Neutrophil (primary cell): ENCODE measurements around the gene LPIN1.

Experiments used
- H3K27ac ChIP-seq: fragments of 200-600 bp; sonication (generic); 2 replicates; pipeline ENCODE4 v1.5.1; 2016; ENCODE audit warnings: mild to moderate bottlenecking, moderate library complexity
- H3K27me3 ChIP-seq: fragments of 200-600 bp; sonication (generic); 2 replicates; pipeline ENCODE4 v1.6.0; 2016; ENCODE audit warnings: mild to moderate bottlenecking
- H3K36me3 ChIP-seq: fragments of 200-600 bp; sonication (generic); 2 replicates; pipeline ENCODE4 v1.5.1; 2017
- H3K4me1 ChIP-seq, 2 experiments: fragments of 200-600 bp in 1 of 2; sonication (generic) in 1 of 2; 1 replicate in 1 of 2; 2 replicates in 1 of 2; pipeline versions ENCODE4 v1.5.1 to v1.6.1; 2013 to 2016; ENCODE audit warnings: low read depth in 1 of 2, low read length in 1 of 2, mild to moderate bottlenecking in 1 of 2, moderate library complexity in 1 of 2; ENCODE audit not compliant: control insufficient read depth in 1 of 2, insufficient read depth in 1 of 2
- H3K4me3 ChIP-seq, 2 experiments: fragments of 200-600 bp in 1 of 2; sonication (generic) in 1 of 2; 1 replicate in 1 of 2; 2 replicates in 1 of 2; pipeline ENCODE4 v1.5.1; 2013 to 2016; ENCODE audit warnings: low read depth in 1 of 2, low read length in 1 of 2, mild to moderate bottlenecking in 1 of 2, moderate library complexity in 1 of 2
- H3K9me3 ChIP-seq: fragments of 200-600 bp; sonication (generic); 2 replicates; pipeline ENCODE4 v1.5.1; 2016
- TF ChIP-seq, protein P1 (sequence below): fragments of 200-600 bp; sonication (generic); IDR thresholded peaks from 2 replicates; pipeline ENCODE4 v1.5.1; 2016; ENCODE audit warnings: antibody characterized with exemption

The LPIN1 gene

DNA sequence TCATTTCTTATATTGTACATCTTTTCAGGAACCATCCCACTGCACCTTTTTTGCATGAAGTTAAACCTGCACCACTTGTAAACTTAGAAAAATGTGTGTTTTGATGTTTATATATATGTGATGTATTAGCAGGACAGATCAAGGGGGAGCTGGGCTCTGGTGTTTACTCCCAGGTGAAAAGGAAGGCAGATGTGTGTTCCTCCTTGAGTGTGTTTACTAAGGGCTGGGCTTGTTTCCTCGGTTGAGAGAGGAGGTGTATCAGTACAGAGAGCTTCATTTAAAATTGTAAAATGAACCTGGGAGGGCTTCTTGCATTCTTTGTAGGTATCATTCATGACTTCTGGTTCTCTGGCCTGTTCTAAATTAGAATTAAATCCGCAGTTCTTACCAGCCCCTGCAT, 14.8 kb downstream of the LPIN1 start:
- peaks cover 0 to 4% of the 10 kb centered on the region in 2 experiments for H3K4me1 ChIP-seq
- TF ChIP-seq, protein P1, sequence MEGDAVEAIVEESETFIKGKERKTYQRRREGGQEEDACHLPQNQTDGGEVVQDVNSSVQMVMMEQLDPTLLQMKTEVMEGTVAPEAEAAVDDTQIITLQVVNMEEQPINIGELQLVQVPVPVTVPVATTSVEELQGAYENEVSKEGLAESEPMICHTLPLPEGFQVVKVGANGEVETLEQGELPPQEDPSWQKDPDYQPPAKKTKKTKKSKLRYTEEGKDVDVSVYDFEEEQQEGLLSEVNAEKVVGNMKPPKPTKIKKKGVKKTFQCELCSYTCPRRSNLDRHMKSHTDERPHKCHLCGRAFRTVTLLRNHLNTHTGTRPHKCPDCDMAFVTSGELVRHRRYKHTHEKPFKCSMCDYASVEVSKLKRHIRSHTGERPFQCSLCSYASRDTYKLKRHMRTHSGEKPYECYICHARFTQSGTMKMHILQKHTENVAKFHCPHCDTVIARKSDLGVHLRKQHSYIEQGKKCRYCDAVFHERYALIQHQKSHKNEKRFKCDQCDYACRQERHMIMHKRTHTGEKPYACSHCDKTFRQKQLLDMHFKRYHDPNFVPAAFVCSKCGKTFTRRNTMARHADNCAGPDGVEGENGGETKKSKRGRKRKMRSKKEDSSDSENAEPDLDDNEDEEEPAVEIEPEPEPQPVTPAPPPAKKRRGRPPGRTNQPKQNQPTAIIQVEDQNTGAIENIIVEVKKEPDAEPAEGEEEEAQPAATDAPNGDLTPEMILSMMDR: no peak

DNA sequence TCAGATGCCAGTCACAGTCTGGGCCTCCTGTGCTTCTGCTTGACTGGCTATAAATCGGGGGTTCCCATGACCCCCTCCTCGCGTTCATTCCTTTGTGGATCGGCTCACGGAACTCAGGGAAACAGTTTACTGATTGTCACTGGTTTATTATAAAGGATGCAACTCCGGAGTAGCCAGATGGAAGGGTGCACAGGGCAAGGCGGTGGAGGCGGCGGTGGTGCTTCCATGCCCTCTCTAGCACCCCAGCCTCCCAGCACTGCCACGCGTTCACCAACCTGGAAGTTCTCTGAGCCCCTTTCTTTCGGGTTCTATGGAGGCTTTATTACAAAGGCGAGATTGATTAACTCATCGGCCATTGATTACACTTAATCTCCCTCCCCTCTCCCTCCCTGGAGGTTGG, 15.6 kb downstream of the LPIN1 start:
- TF ChIP-seq, protein P1: no peak
- peaks cover 0 to 4% of the 10 kb centered on the region in 2 experiments for H3K4me1 ChIP-seq
- H3K27ac ChIP-seq: no peak overlapping the region
- H3K4me3 ChIP-seq: no peak overlapping the region
- no peaks in the 10 kb centered on the region for H3K9me3 ChIP-seq
- no peaks in the 10 kb centered on the region for H3K36me3 ChIP-seq
- H3K27me3 ChIP-seq: no peaks in the 10 kb centered on the region

More for the DNA sequence above, 14.8 kb downstream of the LPIN1 start:
- no peak overlapping the region for H3K4me3 ChIP-seq
- H3K27me3 ChIP-seq: no peaks in the 10 kb centered on the region
- no peaks in the 10 kb centered on the region for H3K36me3 ChIP-seq
- H3K27ac ChIP-seq: no peak overlapping the region
- H3K9me3 ChIP-seq: no peaks in the 10 kb centered on the region

DNA sequence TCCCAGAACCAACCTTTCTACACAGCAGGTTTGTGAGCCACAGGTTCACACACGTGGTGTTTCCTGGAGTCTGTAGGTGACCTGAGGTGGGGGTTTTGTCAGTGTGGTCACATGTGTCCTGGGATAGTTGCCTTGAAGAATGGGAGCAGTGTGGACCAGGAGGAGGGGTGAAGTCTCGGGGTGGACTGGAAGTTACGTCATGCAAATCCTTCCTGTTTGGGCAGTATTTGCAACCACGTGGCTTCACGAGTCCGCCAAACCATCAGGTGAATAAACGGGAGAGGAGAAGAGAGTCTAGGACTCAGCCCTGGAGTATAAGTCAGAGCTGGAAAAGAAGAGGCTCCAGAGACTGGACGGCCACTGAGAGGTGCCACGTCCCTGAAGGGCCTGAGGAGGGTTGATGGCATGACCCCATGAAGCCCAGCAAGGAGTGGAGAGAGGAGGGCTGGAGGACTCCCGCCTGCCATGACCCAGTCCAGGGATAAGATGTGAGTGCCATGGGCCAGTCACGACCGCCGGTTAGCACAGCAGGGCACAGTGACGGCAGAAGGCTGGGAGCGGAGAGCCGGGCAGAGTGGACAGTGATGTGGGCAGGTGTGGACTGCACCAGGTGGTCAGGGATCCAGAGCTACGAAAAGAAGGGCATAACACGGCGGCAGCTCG, 16.5 kb downstream of the LPIN1 start:
- peaks cover 0 to 4% of the 10 kb centered on the region in 2 experiments for H3K4me1 ChIP-seq
- H3K4me3 ChIP-seq: no peak overlapping the region
- TF ChIP-seq, protein P1: no peak
- H3K9me3 ChIP-seq: no peaks in the 10 kb centered on the region
- no peaks in the 10 kb centered on the region for H3K27me3 ChIP-seq
- H3K27ac ChIP-seq: no peak overlapping the region
- no peaks in the 10 kb centered on the region for H3K36me3 ChIP-seq

DNA sequence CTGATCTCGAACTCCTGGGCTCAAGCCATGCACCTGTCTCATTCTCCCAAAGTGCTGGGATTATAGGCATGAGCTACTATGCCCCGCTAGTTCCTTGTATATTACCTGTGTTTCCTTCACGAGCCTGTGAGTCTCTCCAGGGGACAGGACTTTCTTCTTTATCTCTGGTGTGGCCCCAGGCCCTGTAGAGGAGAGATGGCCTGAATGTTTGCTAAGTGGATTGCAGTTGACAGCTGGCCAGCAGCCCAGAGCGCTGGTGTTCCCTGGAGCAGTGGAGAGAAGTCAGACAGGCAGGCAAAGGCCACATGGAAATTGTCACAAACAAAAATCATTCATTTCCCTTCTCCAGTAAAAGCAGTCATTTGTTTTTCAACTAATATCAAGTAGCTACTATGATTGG, 17.9 kb downstream of the LPIN1 start:
- TF ChIP-seq, protein P1: no peak
- no peak overlapping the region for H3K4me3 ChIP-seq
- H3K9me3 ChIP-seq: no peaks in the 10 kb centered on the region
- no peak overlapping the region for H3K27ac ChIP-seq
- H3K4me1 ChIP-seq: peaks cover 0 to 4% of the 10 kb centered on the region in 2 experiments
- no peaks in the 10 kb centered on the region for H3K27me3 ChIP-seq
- H3K36me3 ChIP-seq: no peaks in the 10 kb centered on the region

DNA sequence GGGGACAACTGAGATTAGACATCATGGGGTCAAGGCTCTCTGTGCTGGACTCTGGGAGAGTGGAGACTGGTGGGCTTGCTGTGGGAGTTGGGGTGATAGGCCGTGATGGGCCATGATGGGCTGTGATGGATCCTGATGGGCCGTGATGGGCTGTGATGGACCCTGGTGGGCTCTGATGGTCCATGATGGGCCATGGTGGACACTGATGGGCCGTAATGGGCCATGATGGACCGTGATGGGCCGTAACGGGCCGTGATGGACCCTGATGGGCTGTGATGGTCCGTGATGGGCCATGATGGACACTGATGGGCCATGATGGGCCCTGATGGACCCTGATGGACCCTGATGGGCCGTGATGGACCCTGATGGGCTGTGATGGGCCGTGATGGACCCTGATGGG, 18.5 kb downstream of the LPIN1 start:
- H3K4me1 ChIP-seq: peaks cover 0 to 4% of the 10 kb centered on the region in 2 experiments
- TF ChIP-seq, protein P1: no peak
- H3K27ac ChIP-seq: no peak overlapping the region
- H3K36me3 ChIP-seq: no peaks in the 10 kb centered on the region
- H3K27me3 ChIP-seq: no peaks in the 10 kb centered on the region
- H3K4me3 ChIP-seq: no peak overlapping the region
- no peaks in the 10 kb centered on the region for H3K9me3 ChIP-seq
